H1 (cell line): Measurements from ENCODE around the gene CCR3.

Experiments
- ASH2L ChIP-seq: fragments of 200-600, 300-600 bp; sonication (generic); IDR thresholded peaks from one replicate; pipeline ENCODE4 v1.7.1; 2017; ENCODE audit warnings: low read length
- CHD2 ChIP-seq: IDR thresholded peaks from 2 replicates; pipeline ENCODE4 v1.6.1; 2012; ENCODE audit warnings: low read length, improper control_type of control experiment
- HDAC2 ChIP-seq, 2 experiments: fragments of 300-600 bp in 1 of 2; sonication (generic) in 1 of 2; IDR thresholded peaks; 2 replicates each; pipeline ENCODE4 v1.6.1; 2011 to 2012; ENCODE audit warnings: low read depth in 2 of 2, low read length in 2 of 2, mild to moderate bottlenecking in 2 of 2, moderate library complexity in 2 of 2, borderline replicate concordance in 1 of 2, inconsistent platforms in 1 of 2
- JUN ChIP-seq: IDR thresholded peaks from 2 replicates; pipeline ENCODE4 v1.6.1; 2011; ENCODE audit warnings: low read depth, mild to moderate bottlenecking, improper control_type of control experiment, low read length
- KDM5A ChIP-seq: fragments of 200-600 bp; IDR thresholded peaks from 2 replicates; pipeline ENCODE4 v1.7.1; 2012; ENCODE audit warnings: mild to moderate bottlenecking, low read length, inconsistent platforms, mixed read lengths
- MAFK ChIP-seq: IDR thresholded peaks from 2 replicates; pipeline ENCODE4 v1.6.1; 2012; ENCODE audit warnings: low read depth, mild to moderate bottlenecking, improper control_type of control experiment, low read length
- POLR2A ChIP-seq, 2 experiments: IDR thresholded peaks; 1 replicate in 1 of 2; 2 replicates in 1 of 2; pipeline ENCODE4 v1.6.1; 2011; ENCODE audit warnings: low read depth in 2 of 2, low read length in 2 of 2, mild to moderate bottlenecking in 2 of 2; ENCODE audit errors: control extremely low read depth in 1 of 2
- POLR2AphosphoS5 ChIP-seq: IDR thresholded peaks from 2 replicates; pipeline ENCODE4 v1.6.1; 2011; ENCODE audit warnings: low read depth, low read length
- SIN3A ChIP-seq, 2 experiments: IDR thresholded peaks in 1 of 2; conservative IDR thresholded peaks in 1 of 2; 2 replicates each; pipeline ENCODE4 v1.6.1; 2011 to 2012; ENCODE audit warnings: low read length in 2 of 2, improper control_type of control experiment in 1 of 2, low read depth in 1 of 2, mild to moderate bottlenecking in 1 of 2
- SIX5 ChIP-seq: IDR thresholded peaks from 2 replicates; pipeline ENCODE4 v1.6.1; 2011; ENCODE audit warnings: mild to moderate bottlenecking, low read depth, low read length
- SP1 ChIP-seq: IDR thresholded peaks from 2 replicates; pipeline ENCODE4 v1.6.1; 2011; ENCODE audit warnings: low read depth, low read length
- TAF7 ChIP-seq: optimal IDR thresholded peaks from 2 replicates; pipeline ENCODE3; 2011; ENCODE audit warnings: low read depth, mild to moderate bottlenecking, inconsistent platforms, low read length, moderate library complexity, borderline replicate concordance
- TEAD4 ChIP-seq: IDR thresholded peaks from 2 replicates; pipeline ENCODE4 v1.6.1; 2012; ENCODE audit warnings: low read depth, low read length, inconsistent platforms, mixed read lengths
- TF ChIP-seq, protein P1 (sequence below), 3 experiments: IDR thresholded peaks; 1 replicate in 2 of 3; 2 replicates in 1 of 3; pipeline versions ENCODE4 v1.5.1 to v1.6.1; 2011; ENCODE audit warnings: low read length in 3 of 3, mild to moderate bottlenecking in 3 of 3, inconsistent platforms in 2 of 3, low read depth in 1 of 3, moderate library complexity in 1 of 3; ENCODE audit not compliant: insufficient read depth in 1 of 3; ENCODE audit errors: control extremely low read depth in 1 of 3

DNA sequence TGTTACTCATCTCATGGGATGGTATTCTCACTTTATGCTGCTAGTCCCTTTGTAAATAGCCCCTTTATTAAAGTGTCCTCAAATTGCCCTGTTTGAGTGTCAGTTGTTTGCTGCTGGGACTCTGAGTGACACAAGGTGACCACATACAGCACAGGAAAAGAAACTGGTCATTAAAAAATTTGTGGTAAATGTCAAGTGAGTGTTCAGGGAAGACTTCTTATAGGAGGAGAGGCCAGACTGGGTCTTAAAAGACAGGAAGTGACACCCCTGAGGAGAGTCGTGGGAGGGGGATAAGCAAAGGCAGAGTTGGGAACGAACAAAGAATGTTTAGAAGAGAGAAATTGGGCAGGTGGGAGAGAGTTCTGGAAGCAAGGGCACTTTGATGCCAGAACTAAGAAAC, 35.2 kb downstream of the CCR3 start:
- no peak for TF ChIP-seq SIX5
- no peak for TF ChIP-seq ASH2L
- TF ChIP-seq, protein P1, sequence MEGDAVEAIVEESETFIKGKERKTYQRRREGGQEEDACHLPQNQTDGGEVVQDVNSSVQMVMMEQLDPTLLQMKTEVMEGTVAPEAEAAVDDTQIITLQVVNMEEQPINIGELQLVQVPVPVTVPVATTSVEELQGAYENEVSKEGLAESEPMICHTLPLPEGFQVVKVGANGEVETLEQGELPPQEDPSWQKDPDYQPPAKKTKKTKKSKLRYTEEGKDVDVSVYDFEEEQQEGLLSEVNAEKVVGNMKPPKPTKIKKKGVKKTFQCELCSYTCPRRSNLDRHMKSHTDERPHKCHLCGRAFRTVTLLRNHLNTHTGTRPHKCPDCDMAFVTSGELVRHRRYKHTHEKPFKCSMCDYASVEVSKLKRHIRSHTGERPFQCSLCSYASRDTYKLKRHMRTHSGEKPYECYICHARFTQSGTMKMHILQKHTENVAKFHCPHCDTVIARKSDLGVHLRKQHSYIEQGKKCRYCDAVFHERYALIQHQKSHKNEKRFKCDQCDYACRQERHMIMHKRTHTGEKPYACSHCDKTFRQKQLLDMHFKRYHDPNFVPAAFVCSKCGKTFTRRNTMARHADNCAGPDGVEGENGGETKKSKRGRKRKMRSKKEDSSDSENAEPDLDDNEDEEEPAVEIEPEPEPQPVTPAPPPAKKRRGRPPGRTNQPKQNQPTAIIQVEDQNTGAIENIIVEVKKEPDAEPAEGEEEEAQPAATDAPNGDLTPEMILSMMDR (IDR thresholded peaks at IDR 0.05; ENCODE audit: control extremely low read depth in 1 of 3, insufficient read depth in 1 of 3, low read depth in 1 of 3, low read length in 3 of 3): no peak
- TF ChIP-seq HDAC2 (IDR thresholded peaks at IDR 0.05; ENCODE audit: borderline replicate concordance in 1 of 2, low read depth in 2 of 2, low read length in 2 of 2): no peak
- no peak for TF ChIP-seq SP1
- TF ChIP-seq CHD2: no peak
- TF ChIP-seq POLR2A (IDR thresholded peaks at IDR 0.05; ENCODE audit: control extremely low read depth in 1 of 2, low read depth in 2 of 2, low read length in 2 of 2): no peak
- TF ChIP-seq POLR2AphosphoS5: no peak
- no peak for TF ChIP-seq TEAD4
- TF ChIP-seq MAFK: no peak
- no peak for TF ChIP-seq SIN3A (conservative IDR thresholded peaks at IDR 0.05 in 1 of 2, IDR thresholded peaks at IDR 0.05 in 1 of 2; ENCODE audit: low read depth in 1 of 2, low read length in 2 of 2)
- TF ChIP-seq JUN: no peak
- TF ChIP-seq TAF7: no peak
- no peak for TF ChIP-seq KDM5A
